EL (cell line): Measurements from ENCODE around the gene KRCC1.
"Not testable (repeated sequence)": the region's sequence is repeated elsewhere in the genome, so short reads cannot be mapped to it uniquely, and the experiment has no call there.

Experiments used
- DNase-seq: peaks from one replicate; pipeline ENCODE4 v3.0.0-alpha.2; 2016

The KRCC1 gene

DNA sequence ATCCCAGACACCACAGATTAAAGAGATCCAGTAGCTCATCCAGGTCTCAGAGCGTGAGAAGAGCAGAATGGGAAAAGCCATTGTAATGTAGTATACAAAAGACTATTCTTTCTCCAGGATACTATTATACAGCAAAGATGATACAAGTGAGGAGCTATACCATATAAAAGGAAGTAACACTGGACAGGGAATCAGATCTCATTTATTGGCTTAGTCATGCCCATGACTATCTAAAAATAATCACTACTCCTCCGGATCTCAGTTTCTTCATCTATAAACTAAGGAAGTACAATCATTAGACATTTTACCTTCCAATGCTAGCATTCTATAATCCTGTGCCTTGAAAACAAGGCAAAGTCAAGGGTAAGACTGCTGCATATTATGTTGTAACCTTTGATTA is 19.4 kb downstream of the KRCC1 start:
- no peak for DNase-seq

DNA sequence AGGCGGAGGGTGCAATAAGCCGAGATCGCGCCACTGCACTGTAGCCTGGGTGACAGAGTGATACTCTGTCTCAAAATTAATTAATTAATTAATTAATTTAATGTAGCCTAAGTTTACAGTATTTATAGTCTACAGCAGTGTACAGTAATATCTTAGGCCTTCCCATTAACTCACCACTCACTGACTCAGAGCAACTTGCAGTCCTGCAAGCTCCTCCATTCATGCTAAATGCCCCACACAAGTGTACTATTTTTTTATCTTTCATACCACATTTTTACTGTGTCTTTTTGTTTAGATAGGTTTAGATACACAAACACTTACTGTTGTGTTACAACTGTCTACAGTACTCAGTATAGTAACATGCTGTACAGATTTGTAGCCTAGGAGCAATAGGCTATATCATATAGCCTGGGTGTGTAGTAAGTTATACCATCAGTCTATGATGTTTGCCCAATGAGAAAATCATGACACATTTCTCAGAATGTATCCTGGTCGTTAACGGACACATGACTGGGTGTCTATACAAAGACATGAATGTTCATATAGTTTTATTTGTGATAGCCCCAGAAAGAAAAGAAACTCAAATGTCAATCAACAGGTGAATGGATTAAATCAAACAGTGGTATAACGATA is 23.4 kb downstream of the KRCC1 start:
- DNase-seq: no peak

DNA sequence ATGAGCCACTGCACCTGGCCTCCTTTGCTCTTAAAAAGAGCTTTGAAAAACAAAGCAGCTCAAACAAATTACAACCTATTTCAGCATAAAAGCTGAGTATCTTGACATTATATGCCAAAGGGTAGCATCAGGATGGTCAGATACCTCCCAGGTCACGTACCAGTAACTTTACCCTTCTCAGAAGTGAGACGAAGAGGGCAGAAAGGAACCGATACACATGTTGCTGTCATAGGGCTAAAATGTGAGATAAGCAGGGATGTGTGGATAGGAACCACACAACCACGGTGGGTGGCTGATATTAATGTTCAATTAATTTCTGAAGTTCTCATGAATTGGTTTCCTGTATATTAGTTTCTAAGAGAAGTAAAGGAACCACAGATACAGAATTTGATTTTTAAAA is 26.7 kb downstream of the KRCC1 start:
- DNase-seq: no peak

DNA sequence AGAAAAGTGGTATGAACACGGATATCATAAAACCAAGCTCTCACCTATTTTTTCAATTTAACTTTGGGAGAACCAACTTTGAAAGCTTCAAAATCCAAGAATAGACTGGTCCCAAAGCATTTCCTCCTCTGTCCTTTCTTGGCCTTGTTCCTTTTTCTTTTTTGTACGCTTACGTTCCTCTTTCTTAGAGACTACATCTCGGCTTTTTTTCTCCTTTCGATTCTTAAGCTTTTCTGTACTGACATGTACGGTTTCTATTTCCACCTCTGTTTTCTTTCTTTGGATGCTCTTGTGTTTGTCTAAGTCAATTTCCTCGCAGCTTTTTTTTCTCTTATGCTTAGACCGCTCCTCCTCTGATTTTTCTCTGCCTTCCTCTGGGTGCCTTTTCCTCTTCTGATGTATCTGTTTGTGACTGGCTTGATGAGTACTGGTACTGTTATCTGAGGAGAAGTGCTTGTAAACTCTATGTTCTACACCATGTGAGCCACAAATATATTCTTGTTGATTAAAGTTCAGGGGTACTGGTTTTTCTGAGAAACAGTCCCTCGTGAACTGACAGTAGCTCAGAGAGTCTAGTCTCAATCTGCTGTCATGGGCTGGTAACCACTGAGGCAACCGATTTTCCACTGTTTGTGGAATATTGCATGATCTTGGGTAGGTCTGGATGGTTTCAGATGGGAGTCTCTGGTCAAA is 27.7 kb downstream of the KRCC1 start:
- no peak for DNase-seq

DNA sequence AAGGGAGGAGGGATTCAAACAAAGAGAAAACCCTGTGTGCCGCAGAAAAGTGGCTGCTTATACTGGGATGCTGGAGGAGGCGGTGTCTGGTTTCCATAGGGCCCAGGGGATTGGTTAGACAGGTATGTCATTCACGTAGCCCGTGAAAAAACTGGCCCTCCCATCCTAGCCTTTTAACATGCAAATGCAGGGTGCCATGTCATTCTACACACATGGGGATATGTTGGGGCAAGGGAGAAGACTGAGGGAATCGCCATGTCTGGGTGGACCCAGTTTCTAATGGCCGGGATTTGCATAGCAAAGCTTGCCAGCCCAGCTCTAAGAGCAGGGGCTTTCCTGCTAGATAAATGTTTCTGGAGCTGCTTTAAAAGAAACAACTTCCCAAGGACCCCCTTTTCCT is 31.1 kb downstream of the KRCC1 start:
- no peak for DNase-seq

DNA sequence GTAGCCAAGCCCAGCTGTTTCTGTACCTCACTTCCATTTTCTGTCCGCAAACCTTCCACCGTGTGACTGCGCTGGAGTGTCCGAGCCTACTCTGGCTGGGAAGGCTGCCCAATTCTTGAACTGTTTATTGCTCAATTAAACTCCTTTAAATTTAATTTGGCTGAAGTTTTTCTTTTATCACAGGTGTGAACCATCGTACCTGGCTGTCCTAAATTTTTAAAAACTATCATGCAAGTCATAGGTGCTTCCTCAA is 33.0 kb downstream of the KRCC1 start:
- DNase-seq: no peak

DNA sequence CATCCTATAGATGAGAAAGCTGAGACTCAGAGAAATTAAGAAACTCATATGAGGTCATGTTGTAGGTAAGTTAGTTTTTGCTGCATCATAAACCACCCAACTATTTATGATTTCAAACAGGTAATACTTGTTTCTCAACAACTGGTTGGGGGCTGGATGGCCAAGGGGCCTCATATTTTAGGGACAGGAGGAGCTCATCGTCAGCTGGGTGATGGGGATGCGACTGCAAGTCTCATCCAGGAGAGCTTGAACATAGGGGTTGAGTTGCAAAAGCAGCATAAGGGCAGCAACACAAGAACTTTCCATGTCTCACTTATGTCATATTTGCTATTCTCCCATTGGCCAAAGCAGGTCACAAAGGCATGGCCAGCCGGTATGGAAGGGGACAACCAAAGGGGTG is 35.6 kb downstream of the KRCC1 start:
- no peak for DNase-seq

DNA sequence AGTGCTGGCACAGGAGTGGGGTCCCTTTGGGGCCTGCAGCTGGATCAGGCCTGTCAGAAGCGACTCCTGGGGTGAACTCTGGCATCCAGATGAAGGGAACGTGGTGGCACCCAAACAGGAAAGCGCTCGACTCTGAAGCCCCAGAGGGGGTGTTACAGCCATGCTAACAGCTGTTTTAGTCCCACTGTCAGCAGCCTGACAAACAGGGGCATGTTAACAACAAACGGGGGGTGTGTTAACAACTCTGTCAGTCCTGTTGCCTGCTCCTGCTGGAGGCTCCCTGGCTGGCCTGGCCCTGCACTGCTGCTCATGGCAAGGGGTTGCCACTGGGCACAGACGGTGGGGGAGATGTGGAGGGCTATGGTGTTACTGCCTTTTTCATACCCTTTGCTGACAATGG is 36.7 kb downstream of the KRCC1 start:
- DNase-seq: no peak

DNA sequence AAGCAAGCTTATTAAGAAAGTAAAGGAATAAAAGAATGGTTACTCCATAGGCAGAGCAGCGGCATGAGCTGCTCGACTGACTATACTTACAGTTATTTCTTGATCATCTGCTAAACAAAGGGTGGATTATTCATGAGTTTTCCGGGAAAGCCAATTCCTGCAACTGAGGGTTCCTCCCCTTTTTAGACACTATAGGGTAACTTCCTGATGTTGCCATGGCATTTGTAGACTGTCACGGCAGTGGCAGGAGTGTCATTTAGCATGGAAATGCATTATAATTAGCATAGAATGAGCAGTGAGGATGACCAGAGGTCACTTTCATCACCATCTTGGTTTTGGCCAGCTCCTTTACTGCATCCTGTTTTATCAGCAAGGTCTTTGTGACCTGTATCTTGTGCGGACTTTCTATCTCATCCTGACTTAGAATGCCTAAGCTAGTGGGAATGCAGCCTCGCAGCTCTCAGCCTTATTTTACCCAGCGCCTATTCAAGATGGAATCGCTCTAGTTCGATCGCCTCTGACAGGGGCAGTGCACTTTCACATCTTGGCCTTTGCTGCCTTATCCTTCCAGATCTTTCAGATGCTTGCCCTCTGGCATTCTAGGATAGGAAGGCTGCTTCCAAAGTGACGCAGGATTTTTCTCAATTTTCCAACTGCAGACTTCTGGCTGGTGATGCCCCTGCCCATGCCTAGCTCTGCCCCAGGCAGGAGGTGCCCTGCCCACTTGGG is 37.3 kb downstream of the KRCC1 start:
- DNase-seq: not testable (repeated sequence)

DNA sequence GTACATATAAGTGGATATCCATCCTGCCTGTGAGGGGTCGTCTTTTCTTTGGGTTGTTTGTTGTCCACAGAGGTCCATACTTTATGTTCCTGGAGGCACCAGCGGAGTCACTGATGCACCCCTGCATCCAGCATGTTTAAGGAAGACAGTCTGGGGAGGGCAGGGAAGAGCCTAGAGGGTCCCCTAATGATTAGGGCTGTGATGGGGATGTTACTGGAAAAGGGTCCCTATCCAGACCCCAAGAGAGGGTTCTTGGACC is 37.9 kb downstream of the KRCC1 start:
- DNase-seq: not testable (repeated sequence)

DNA sequence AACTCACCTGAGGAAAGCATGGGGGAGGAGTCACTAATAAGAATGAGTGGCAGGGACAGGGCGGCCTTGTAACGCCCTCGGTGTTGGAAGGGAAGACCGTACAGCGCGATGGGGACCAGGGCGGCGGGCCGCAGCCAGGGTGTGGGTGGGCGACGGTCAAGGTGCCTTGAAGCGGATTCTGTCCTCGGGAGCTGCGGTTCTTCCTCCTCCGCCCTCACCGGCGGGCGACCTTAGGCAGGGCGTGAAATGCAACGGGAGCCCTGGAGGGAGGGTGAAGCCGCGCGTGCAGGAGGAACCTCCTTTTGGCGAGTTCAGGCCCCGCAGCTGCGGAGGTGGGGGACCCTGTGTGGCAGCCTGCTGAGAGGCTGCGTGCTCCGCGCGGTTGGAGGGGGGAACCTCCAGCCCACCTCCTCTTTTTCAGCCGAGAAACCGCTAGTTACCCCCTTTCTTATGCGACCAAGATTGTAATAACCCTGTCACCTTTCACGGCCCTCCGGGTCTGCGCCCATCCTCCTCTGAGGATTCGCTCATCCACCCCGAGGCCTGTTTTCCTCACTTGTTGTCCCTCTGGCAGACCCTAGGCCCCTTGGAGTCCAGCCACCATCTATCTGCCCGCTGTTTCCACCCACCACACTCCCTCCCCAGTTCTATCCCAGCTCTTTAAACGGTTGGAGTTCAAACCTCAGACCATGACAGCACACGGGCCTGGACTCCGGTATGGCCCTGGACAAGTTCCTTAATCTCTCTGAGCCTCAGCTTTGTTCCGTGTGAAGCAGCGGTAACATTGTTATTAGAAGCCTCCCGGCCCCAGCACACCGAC is 38.4 kb downstream of the KRCC1 start:
- DNase-seq: no peak

DNA sequence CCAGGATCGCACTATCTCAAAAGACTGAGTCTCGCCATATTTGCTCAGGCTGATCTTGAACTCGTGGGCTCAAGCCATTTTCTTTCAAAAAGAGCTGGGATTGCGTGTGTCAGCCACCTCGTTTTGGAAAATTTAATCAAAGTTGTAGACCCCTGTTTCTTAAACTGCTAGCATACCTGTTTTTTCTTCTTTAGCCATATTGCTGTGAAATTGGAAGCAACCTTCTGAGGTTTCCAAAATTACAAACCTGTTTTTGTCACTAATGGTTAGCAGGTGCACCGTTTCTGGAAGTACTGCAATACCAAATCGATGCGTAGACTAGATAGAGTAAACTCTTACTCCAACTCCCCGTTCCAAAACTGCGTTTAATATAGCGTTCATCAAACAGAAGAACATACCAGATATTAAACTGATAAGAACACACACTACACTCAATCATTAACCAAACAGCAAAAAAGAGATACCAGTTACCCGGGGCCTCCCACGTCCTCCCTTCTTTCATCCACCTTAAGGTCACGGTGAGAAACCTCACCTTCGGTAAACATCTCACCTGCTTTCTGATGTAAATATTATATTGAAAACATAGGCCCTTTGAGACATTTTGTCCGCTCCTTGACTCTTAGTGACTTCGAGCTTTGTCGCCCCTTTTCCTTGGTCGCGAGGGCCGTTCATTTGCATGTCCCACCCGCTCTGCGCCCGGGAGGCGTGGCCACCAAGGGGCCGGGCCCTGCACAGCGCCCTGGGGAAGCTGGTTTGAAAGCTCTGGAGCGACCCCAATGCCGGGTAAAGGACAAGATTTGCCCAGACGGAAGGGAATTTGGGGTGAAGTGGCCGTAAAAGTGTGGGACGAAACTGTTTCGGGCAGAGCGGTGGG is 39.3 kb downstream of the KRCC1 start, which contains the start of gene RNU2-63P:
Gene RNU2-63P, minus strand, starts transcription at position 462 of the 874 bp plus-strand sequence.
- DNase-seq: peak; percentile 95

DNA sequence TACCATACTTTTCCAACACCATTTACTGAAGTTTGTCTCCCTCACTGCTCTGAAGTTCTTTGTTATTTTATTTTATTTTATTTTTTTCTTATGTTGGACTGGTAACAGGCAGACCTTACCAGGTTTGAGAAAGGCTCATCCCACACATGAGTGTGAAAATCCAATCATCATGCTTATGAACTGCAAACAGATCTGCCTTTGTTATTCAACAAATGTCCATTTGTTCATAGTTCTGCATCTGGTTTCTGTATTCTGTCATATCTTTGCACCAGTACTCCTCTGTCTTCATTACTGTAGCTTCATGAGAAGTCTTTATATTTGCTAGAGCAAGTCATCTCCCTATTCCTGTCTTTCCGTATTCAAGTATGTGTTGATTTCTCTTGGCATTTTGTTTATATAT is 44.6 kb downstream of the KRCC1 start:
- DNase-seq: no peak

DNA sequence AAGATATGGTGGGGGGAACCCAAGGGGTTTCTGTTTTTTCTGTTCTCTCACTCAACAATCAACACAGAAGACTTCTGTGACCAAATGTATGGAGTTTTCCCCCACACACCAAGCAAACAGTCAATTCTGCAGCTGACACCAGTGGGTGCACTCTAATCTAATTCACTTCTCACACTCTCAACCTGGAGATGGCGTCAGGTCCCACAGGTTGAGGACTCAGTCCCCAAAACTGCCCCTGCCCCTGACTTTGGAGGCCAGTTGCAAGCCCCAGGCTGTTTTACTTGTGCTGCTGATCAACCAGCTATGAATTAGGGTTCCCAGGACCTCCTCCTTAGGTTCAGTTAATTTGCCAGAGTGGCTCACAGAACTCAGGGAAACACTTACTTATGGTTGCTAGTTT is 45.4 kb downstream of the KRCC1 start:
- no peak for DNase-seq

DNA sequence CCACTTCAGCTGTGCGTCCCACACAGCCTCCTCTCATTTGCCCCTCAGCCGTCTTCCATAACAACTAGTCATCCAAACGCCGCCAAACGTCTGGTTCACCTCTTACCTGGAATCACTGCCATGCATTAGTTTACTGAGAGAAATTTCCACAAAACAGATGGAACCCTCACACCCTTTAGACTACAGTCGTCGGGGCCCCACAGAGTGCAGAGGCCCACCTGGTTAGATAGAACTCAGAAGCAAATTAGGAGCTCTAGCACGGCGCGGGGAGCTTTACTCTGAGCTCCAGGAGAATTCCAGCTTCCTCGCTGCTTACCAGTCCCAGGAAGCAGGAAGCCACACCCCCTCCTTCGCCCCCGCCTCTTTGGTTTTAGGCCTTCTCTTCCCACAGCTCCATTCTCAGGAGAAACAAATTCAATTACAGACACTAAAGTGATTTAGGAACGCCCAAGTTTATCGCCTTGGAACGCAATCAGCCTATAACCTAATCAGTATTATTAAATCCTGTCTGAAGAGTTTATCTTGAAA is 48.6 kb downstream of the KRCC1 start:
- no peak for DNase-seq

DNA sequence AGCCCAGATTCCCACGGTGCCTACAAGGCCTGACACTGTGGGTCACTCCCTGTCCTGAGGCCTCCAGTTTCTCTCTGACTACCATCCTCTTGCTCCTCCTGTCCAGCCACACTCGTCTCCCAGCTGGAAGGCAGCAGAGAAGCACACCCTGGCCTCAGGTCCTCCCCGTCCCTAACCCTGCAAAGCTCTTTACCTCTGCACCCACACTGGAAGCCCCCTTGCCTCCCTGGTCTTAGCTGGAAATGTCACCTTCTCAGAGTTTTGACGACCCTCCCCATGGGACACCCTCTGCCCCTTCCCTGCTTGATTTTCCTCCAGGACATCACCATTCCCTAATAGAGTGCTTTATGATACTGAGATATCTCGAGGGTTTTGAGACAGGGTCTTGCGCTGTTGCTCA is 49.8 kb downstream of the KRCC1 start:
- DNase-seq: no peak

DNA sequence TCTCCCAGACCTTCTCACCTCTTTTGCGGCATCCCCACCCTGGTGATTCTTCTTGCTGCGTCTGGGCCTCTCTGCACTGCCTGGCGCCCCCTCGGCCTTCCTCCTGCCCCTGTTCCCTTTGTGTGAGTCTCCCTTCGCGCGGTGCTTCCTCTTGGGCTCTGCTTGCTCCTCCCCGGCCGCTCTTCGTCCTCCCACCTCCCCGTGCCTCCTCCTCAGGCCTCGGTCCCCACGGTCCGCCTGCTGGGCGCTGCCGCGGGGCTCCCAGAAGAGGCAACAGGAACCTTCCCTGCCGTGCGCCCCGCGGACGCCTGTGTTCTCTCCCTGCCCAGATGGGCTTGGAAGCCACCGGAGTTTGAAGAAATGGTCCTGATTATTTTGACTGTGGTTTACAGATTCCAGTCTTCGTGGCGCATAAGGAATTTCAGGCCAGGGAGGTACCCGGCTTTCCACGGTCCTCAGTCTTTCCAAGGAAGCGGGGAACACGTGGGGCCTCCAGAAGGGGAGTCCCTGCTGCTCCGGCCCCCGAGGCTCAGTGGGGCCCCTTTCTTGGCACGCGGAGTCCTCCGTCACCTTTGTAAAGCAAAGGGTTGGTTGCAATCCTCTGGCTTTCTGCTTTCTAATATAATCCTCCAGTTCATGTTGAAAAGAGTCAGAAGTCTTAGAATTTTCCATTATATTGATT is 52.4 kb downstream of the KRCC1 start:
- DNase-seq: no peak

DNA sequence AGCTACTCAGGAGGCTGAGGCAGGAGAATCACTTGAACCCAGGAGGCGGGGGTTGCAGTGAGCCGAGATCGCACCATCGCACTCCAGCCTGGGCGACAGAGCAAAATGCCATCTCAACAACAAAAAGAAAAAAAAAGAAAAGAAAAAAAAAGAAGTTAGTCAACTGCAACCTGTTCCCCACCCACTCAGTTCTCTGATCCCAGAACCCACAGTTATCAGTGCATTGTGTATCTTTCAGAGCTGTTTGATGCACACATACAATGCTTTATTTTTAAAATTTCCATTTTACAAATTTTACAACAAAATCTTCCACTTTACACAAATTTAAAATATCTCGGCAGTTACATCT is 53.2 kb downstream of the KRCC1 start:
- no peak for DNase-seq

DNA sequence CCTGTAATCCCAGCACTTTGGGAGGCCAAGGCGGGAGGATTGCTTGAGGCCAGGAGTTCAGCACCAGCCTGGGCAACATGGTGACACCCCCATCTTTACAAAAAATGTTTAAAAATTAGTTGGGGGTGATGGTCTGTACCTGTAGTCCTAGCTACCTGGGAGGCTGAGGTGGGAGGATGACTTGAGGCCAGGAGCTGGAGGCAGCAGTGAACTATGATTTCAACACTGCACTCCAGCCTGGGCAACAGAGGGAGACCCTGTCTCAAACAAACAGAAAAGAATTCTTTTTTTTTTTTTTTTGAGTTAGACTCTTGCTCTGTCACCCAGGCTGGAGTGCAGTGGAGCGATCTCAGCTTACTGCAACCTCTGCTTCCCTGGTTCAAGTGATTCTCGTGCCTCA is 55.1 kb downstream of the KRCC1 start:
- not testable (repeated sequence) for DNase-seq

DNA sequence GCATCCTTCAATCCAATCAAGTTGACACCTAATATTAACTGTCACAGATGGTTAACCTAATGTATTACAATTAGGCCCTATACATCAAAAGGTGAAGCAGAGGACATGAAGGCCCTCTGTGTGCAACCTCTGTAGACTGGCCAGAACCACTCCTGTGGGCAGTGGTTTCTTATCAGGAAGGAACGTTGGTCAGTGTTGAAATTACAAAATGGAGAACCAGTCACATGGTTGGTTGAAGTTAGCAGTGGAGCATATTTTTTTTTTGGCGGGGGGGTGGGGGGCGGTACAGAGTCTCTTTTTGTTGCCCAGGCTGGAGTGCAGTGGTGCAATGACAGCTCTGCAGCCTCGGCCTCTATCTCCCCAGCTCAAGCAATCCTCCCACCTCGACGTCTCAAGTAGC is 59.0 kb downstream of the KRCC1 start:
- no peak for DNase-seq

DNA sequence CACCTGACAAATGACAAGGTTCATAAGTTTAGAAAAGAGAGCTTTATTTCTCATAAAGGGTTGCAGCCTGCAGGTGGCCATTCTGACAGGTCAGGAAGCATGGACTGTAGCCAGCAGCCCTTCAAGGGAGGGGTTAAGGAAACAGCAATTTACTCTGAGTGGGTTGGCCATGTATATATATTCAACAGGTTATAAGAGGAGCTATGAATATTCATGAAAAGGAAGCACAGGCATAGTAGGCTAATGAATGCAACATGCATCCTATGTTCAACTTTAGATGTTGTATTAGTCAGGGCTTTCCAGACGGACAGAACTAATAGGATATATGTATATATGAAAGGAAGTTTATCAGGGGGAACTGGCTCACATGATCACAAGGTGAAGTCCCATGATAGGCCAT is 59.8 kb downstream of the KRCC1 start:
- DNase-seq: no peak

DNA sequence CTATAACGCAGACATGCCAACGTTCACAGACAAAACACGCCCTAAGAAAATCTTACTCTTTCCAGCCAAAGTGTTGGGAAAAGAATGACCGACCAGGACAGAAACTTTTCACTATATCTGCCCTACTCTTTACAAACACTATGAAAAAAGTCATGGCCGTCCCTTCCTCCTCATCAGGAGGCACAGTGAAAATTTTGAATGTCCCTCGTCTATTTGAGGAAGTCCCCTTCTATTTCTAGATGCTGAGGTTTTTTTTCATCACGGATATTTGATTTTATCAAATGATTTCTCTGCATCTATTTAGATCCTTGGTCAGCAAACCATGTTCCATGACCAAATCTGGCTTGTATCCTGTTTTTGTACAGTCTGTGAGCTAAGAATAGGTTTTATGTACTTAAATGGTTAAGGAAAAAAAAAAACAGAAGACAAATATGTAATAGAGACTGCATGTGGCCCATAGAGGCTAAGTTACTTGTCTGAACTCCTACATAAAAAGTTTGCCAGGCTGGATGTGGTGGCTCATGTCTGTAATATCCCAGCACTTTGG is 61.2 kb downstream of the KRCC1 start:
- DNase-seq: not testable (repeated sequence)
